PC-9 (cell line): Measurements from ENCODE around the gene SMCO2. TPM values are rescaled to one million over a fixed set of nuclear protein-coding genes. Genes with fewer than 3 reads are reported as not detected.
A peak's percentile ranks its signal among the peaks of the same experiment; 100 is the strongest.

ENCODE experiments used
- Bru-seq: library from RNA; stranded (reverse); fragments of 400-500 nt; gene quantifications from one replicate; lab custom pipeline; 2021; lab: Mats Ljungman, UMichigan
- BruChase-seq, 2 experiments: library from RNA; stranded (reverse); fragments of 400-500 nt; gene quantifications; one replicate each; lab custom pipeline; 2021; lab: Mats Ljungman, UMichigan
- BruUV-seq: library from RNA; stranded (reverse); fragments of 400-500 nt; replicated peaks from 2 replicates; lab custom pipeline; 2021; lab: Mats Ljungman, UMichigan
- CTCF ChIA-PET: fragments of 300-600 bp; sonication (Branson Sonifier 250); formaldehyde crosslinking; loops from one replicate; lab custom pipeline; 2022; ENCODE audit warnings: antibody characterized with exemption; lab: Charles Lee
- POLR2A ChIA-PET: fragments of 300-600 bp; sonication (Branson Sonifier 250); formaldehyde crosslinking; loops from one replicate; lab custom pipeline; 2022; ENCODE audit warnings: antibody characterized with exemption; ENCODE audit not compliant: unreplicated experiment; lab: Charles Lee
- DNase-seq, 2 experiments: peaks; one replicate each; pipeline versions ENCODE4 v3.0.0 to v3.0.0-alpha.2; 2015 to 2022; ENCODE audit warnings: mixed read lengths in 1 of 2
- H2AFZ ChIP-seq: fragments of 200-600 bp; sonication (generic); 2 replicates; pipeline ENCODE4 v1.8.1; 2017; ENCODE audit warnings: antibody characterized with exemption
- H3F3A ChIP-seq: fragments of 200-600 bp; sonication (generic); 2 replicates; pipeline ENCODE4 v1.8.1; 2017; ENCODE audit warnings: antibody characterized with exemption, mild to moderate bottlenecking, low read depth; ENCODE audit not compliant: insufficient read depth
- H3K27ac ChIP-seq: fragments of 200-600 bp; sonication (generic); 2 replicates; pipeline ENCODE4 v1.6.1; 2016; ENCODE audit warnings: mixed run types
- H3K27me3 ChIP-seq: fragments of 200-600 bp; sonication (generic); 2 replicates; pipeline ENCODE4 v1.6.1; 2016; ENCODE audit warnings: low read depth, mixed run types; ENCODE audit not compliant: insufficient read depth
- H3K36me3 ChIP-seq: fragments of 200-600 bp; sonication (generic); 2 replicates; pipeline ENCODE4 v1.6.1; 2016; ENCODE audit warnings: low read depth, mixed run types
- H3K4me1 ChIP-seq: fragments of 200-600 bp; sonication (generic); replicated peaks from 2 replicates; pipeline ENCODE4 v1.6.1; 2016; ENCODE audit warnings: mixed run types; ENCODE audit not compliant: insufficient read depth
- H3K4me2 ChIP-seq: fragments of 200-600 bp; sonication (generic); 2 replicates; pipeline ENCODE4 v1.6.1; 2017; ENCODE audit warnings: mixed run types
- H3K4me3 ChIP-seq: fragments of 200-600 bp; sonication (generic); 2 replicates; pipeline ENCODE4 v1.6.1; 2016; ENCODE audit warnings: mixed run types
- H3K79me2 ChIP-seq: fragments of 200-600 bp; sonication (generic); 2 replicates; pipeline ENCODE4 v1.6.1; 2017; ENCODE audit warnings: low read depth, mixed run types
- H3K9me2 ChIP-seq: fragments of 200-600 bp; sonication (generic); 2 replicates; pipeline ENCODE4 v1.8.1; 2017; ENCODE audit warnings: mild to moderate bottlenecking; ENCODE audit not compliant: insufficient read depth
- H3K9me3 ChIP-seq: fragments of 200-600 bp; sonication (generic); 2 replicates; pipeline ENCODE4 v1.8.1; 2016; ENCODE audit warnings: low read depth; ENCODE audit not compliant: insufficient read depth
- H4K20me1 ChIP-seq: fragments of 200-600 bp; sonication (generic); 2 replicates; pipeline ENCODE4 v1.8.1; 2017; ENCODE audit not compliant: insufficient read depth
- EZH2 ChIP-seq: fragments of 200-600 bp; sonication (generic); IDR thresholded peaks from 2 replicates; pipeline ENCODE4 v1.8.0; 2017; ENCODE audit warnings: antibody characterized with exemption, low read depth
- intact Hi-C: fragments of 100-400 bp; cut with micrococcal nuclease; formaldehyde crosslinking; loops from one replicate; pipeline ENCODE4 v1.10.0; 2022; ENCODE audit not compliant: unreplicated experiment
- long read RNA-seq: library from polyadenylated mRNA; stranded (forward); transcript quantifications from one replicate; pipeline ENCODE4 v2.0.0, GENCODE V29; 2022
- total RNA-seq: library from RNA; stranded (reverse); gene quantifications from 2 replicates; pipeline ENCODE4 v1.2.3, GENCODE V29; 2021
- TF ChIP-seq, protein P1 (sequence below): fragments of 200-600 bp; sonication (generic); conservative IDR thresholded peaks from 2 replicates; pipeline ENCODE4 v1.6.1; 2017; ENCODE audit warnings: mixed run types, antibody characterized with exemption, mild to moderate bottlenecking, moderate library complexity

The SMCO2 gene
- 1.9 and 3.7 TPM in 2 replicates for total RNA-seq
- Bru-seq, nascent RNA, result percentile 49 among the genes with signal in this experiment
- percentile 62 among the genes with signal in this experiment for BruChase-seq, experiment 1, labeled RNA remaining after a 2-hour chase
- percentile 48 among the genes with signal in this experiment for BruChase-seq, experiment 2, labeled RNA remaining after a 6-hour chase
- long read RNA-seq, partial matches to known transcripts, result 0 of 7 reads
- long read RNA-seq, other reads (novel, unspliced or antisense), result 7 of 7 reads

GRCh38 chr12:27446436-27446835 is at the start of gene SMCO2:
SMCO2 (plus strand) TSS chr12:27446736; CDS start chr12:27470632, 23,896 bp downstream.
- H4K20me1 ChIP-seq, result no peaks in the 10 kb centered on the region
- H3K79me2 ChIP-seq, result no peaks in the 10 kb centered on the region
- TF ChIP-seq, protein P1, sequence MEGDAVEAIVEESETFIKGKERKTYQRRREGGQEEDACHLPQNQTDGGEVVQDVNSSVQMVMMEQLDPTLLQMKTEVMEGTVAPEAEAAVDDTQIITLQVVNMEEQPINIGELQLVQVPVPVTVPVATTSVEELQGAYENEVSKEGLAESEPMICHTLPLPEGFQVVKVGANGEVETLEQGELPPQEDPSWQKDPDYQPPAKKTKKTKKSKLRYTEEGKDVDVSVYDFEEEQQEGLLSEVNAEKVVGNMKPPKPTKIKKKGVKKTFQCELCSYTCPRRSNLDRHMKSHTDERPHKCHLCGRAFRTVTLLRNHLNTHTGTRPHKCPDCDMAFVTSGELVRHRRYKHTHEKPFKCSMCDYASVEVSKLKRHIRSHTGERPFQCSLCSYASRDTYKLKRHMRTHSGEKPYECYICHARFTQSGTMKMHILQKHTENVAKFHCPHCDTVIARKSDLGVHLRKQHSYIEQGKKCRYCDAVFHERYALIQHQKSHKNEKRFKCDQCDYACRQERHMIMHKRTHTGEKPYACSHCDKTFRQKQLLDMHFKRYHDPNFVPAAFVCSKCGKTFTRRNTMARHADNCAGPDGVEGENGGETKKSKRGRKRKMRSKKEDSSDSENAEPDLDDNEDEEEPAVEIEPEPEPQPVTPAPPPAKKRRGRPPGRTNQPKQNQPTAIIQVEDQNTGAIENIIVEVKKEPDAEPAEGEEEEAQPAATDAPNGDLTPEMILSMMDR, result no peak
- TF ChIP-seq EZH2, result no peak
- no peaks in the 10 kb centered on the region for H3K9me3 ChIP-seq
- intact Hi-C loops, result no loop called here
- H3F3A ChIP-seq, result no peaks in the 10 kb centered on the region
- no peaks in the 10 kb centered on the region for H3K9me2 ChIP-seq
- H3K4me3 ChIP-seq, result no peak within 1 kb of the TSS
- no peak within 1 kb of the TSS for H3K4me2 ChIP-seq
- no peak within 1 kb of the TSS for H3K27ac ChIP-seq
- no peak within 1 kb of the TSS for H2AFZ ChIP-seq
- DNase-seq, result no peak
- H3K27me3 ChIP-seq, result no peaks in the 10 kb centered on the region
- ChIA-PET POLR2A (no interaction called here), CTCF (no interaction called here)
- H3K36me3 ChIP-seq, result no peaks in the 10 kb centered on the region
- H3K4me1 ChIP-seq, result no peaks in the 10 kb centered on the region
- no TSS peak for BruUV-seq

DNA sequence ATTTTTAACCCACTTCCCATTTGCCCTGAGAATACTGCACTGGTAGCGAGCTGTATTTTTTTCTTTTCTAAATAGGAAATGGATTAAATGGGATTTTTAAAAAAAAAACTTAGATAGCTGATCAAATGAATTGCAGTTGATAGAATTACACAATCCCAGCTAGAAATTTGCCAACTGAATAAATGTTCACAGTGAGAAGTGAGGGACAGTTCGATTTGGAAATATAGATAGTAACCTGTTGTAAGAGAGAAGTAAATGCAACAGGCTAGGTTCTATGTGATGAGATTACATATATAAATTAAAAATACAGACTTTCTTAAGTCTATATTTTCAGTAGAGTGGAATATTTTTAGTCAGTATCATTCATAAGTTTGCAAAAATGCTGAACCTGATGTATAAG is 48.1 kb upstream of the SMCO2 start:
- Histone ChIP-seq H3K9me2 (no peaks in the 10 kb centered on the region), H3K27ac (no peak overlapping the region), H4K20me1 (no peaks in the 10 kb centered on the region), H3K9me3 (no peaks in the 10 kb centered on the region), H3K4me3 (no peak overlapping the region), H3K27me3 (no peaks in the 10 kb centered on the region), H3K4me1 (no peaks in the 10 kb centered on the region), H3K79me2 (no peaks in the 10 kb centered on the region), H2AFZ (no peak overlapping the region), H3F3A (no peaks in the 10 kb centered on the region), H3K4me2 (no peak overlapping the region), H3K36me3 (0 out of 2 replicates have a peak, but pooled peaks cover 9% of the 10 kb centered on the region)
- intact Hi-C loops, result no loop called here
- POLR2A ChIA-PET, result no interaction called here
- no TSS peak for BruUV-seq
- TF ChIP-seq, protein P1, result no peak
- no peak for TF ChIP-seq EZH2
- CTCF ChIA-PET, result no interaction called here
- no peak for DNase-seq

GRCh38 chr12:27399074-27399473 is 47.5 kb upstream of the SMCO2 start:
- Histone ChIP-seq H3K4me3 (no peak overlapping the region), H3K4me1 (no peaks in the 10 kb centered on the region), H3F3A (no peaks in the 10 kb centered on the region), H3K9me3 (no peaks in the 10 kb centered on the region), H2AFZ (no peak overlapping the region), H3K27ac (no peak overlapping the region), H3K79me2 (no peaks in the 10 kb centered on the region), H4K20me1 (no peaks in the 10 kb centered on the region), H3K27me3 (no peaks in the 10 kb centered on the region), H3K9me2 (no peaks in the 10 kb centered on the region), H3K36me3 (0 out of 2 replicates have a peak, but pooled peaks cover 9% of the 10 kb centered on the region), H3K4me2 (no peak overlapping the region)
- TF ChIP-seq, protein P1, result no peak
- TF ChIP-seq EZH2, result no peak
- BruUV-seq, result no TSS peak
- CTCF ChIA-PET, result no interaction called here
- POLR2A ChIA-PET, result interaction anchor here (0.6 kb wide), 1 partner anchor 64 kb away, joined by 11 read pairs; no protein-coding TSS in a partner anchor
- intact Hi-C loops, result no loop called here
- DNase-seq, result no peak
